HCT116 (cell line): ENCODE measurements around the gene AGPAT3. TPM values are rescaled to one million over a fixed set of nuclear protein-coding genes. Genes with fewer than 3 reads are reported as not detected.

Source experiments
- ATAC-seq: fragments of 200-7000 bp; cut with Tn5 transposase; 2 replicates; pipeline ENCODE4 v1.9.1; 2020; ENCODE audit warnings: mild to moderate bottlenecking, moderate library complexity
- BruUV-seq: library from RNA; stranded (reverse); fragments of 400-500 nt; replicated peaks from 2 replicates; lab custom pipeline; 2021; lab: Mats Ljungman, UMichigan
- CTCF ChIA-PET: fragments of 300-600 bp; sonication (Branson Sonifier 250); formaldehyde crosslinking; loops from one replicate; lab custom pipeline; 2021; ENCODE audit warnings: antibody characterized with exemption; lab: Charles Lee
- POLR2A ChIA-PET: fragments of 300-600, 350-600 bp; sonication (Branson Sonifier 250); formaldehyde crosslinking; loops from one replicate; lab custom pipeline; 2021; ENCODE audit warnings: antibody characterized with exemption; lab: Charles Lee
- RAD21 ChIA-PET, 2 experiments: fragments of 300-600 bp; sonication (Branson Sonifier 250); formaldehyde crosslinking; loops; one replicate each; lab custom pipeline; 2023; ENCODE audit warnings: low total read pairs in 2 of 2; ENCODE audit not compliant: uncharacterized antibody in 2 of 2, unreplicated experiment in 2 of 2, low non-redundant PET in 1 of 2; lab: Charles Lee
- DNase-seq: peaks from one replicate; pipeline ENCODE4 v3.0.0-alpha.2; 2010; ENCODE audit warnings: low read depth, low spot score
- H2AFZ ChIP-seq: fragments of 200-600 bp; shearing (Covaris generic), sonication (generic); 2 replicates; pipeline ENCODE4 v1.6.1; 2017; ENCODE audit warnings: low read depth, mixed run types, mixed read lengths, antibody characterized with exemption, low read length; ENCODE audit not compliant: poor library complexity, severe bottlenecking
- H3K27ac ChIP-seq: 2 replicates; pipeline ENCODE4 v1.5.1; 2012; ENCODE audit warnings: low read depth, low read length
- H3K27me3 ChIP-seq: fragments of 200-600 bp; sonication (generic); 2 replicates; pipeline ENCODE4 v1.6.1; 2016; ENCODE audit warnings: mixed run types, low read length, mixed read lengths; ENCODE audit not compliant: insufficient read depth
- H3K36me3 ChIP-seq, 2 experiments: fragments of 200-500 bp in 1 of 2; fragments of 200-600 bp in 1 of 2; sonication (Bioruptor generic) in 1 of 2; sonication (generic) in 1 of 2; 2 replicates each; pipeline versions ENCODE4 v1.5.1 to v1.6.1; 2014 to 2016; ENCODE audit warnings: low read length in 2 of 2, inconsistent platforms in 1 of 2, mixed read lengths in 1 of 2, mixed run types in 1 of 2; ENCODE audit not compliant: insufficient read depth in 2 of 2, control insufficient read depth in 1 of 2
- H3K4me1 ChIP-seq, 2 experiments: fragments of 200-600 bp in 1 of 2; sonication (generic) in 1 of 2; 2 replicates each; pipeline versions ENCODE4 v1.5.1 to v1.6.1; 2012 to 2017; ENCODE audit warnings: low read length in 2 of 2, inconsistent platforms in 1 of 2, mild to moderate bottlenecking in 1 of 2, mixed read lengths in 1 of 2, mixed run types in 1 of 2, moderate library complexity in 1 of 2; ENCODE audit not compliant: insufficient read depth in 2 of 2, control insufficient read depth in 1 of 2
- H3K4me2 ChIP-seq: fragments of 200-600 bp; sonication (generic); 2 replicates; pipeline ENCODE4 v1.6.1; 2017; ENCODE audit warnings: mixed run types, low read length, mixed read lengths
- H3K4me3 ChIP-seq, 2 experiments: fragments of 200-600 bp in 1 of 2; sonication (generic) in 1 of 2; replicated peaks in 1 of 2; 2 replicates each; pipeline ENCODE4 v1.5.1; 2011 to 2016; ENCODE audit warnings: low read length in 2 of 2, control low read depth in 1 of 2, low read depth in 1 of 2, mild to moderate bottlenecking in 1 of 2, mixed read lengths in 1 of 2, mixed run types in 1 of 2
- H3K79me2 ChIP-seq: fragments of 200-600 bp; sonication (generic); 2 replicates; pipeline ENCODE4 v1.6.1; 2017; ENCODE audit warnings: mild to moderate bottlenecking, mixed run types, low read length, moderate library complexity, mixed read lengths; ENCODE audit not compliant: insufficient read depth
- H3K9ac ChIP-seq: fragments of 200-600 bp; sonication (generic); 2 replicates; pipeline ENCODE4 v1.6.1; 2016; ENCODE audit warnings: low read length, mixed read lengths
- H3K9me2 ChIP-seq: fragments of 200-600 bp; sonication (generic), shearing (Covaris generic); 2 replicates; pipeline ENCODE4 v1.6.1; 2017; ENCODE audit warnings: mixed run types, mild to moderate bottlenecking, moderate library complexity; ENCODE audit not compliant: insufficient read depth
- H3K9me3 ChIP-seq, 2 experiments: fragments of 200-500 bp in 1 of 2; fragments of 200-600 bp in 1 of 2; sonication (Bioruptor generic) in 1 of 2; sonication (generic) in 1 of 2; 2 replicates each; pipeline ENCODE4 v1.6.1; 2014 to 2017; ENCODE audit warnings: low read length in 2 of 2, mixed read lengths in 2 of 2, inconsistent platforms in 1 of 2, low read depth in 1 of 2, mild to moderate bottlenecking in 1 of 2, mixed run types in 1 of 2, moderate library complexity in 1 of 2; ENCODE audit not compliant: control insufficient read depth in 1 of 2, insufficient read depth in 1 of 2
- H4K20me1 ChIP-seq: fragments of 200-600 bp; sonication (generic), shearing (Covaris generic); 2 replicates; pipeline ENCODE4 v1.6.1; 2017; ENCODE audit warnings: mixed run types, mild to moderate bottlenecking, moderate library complexity; ENCODE audit not compliant: insufficient read depth
- ELF1 ChIP-seq: IDR thresholded peaks from 2 replicates; pipeline ENCODE4 v1.6.1; 2012; ENCODE audit warnings: low read depth, borderline replicate concordance
- EZH2phosphoT487 ChIP-seq: fragments of 200-600 bp; IDR thresholded peaks from 2 replicates; pipeline ENCODE4 v1.6.1; 2018; ENCODE audit warnings: antibody characterized with exemption, borderline replicate concordance
- RAD21 ChIP-seq: IDR thresholded peaks from 2 replicates; pipeline ENCODE4 v1.6.1; 2012; ENCODE audit warnings: low read depth, mild to moderate bottlenecking
- SIN3A ChIP-seq: IDR thresholded peaks from 2 replicates; pipeline ENCODE4 v1.6.1; 2012; ENCODE audit warnings: low read depth
- TCF7L2 ChIP-seq: IDR thresholded peaks from 2 replicates; pipeline ENCODE4 v1.7.0; 2011; ENCODE audit warnings: borderline replicate concordance, inconsistent platforms; ENCODE audit not compliant: insufficient read depth, insufficient read length; ENCODE audit errors: extremely low read depth
- YY1 ChIP-seq: IDR thresholded peaks from 2 replicates; pipeline ENCODE4 v1.6.1; 2011; ENCODE audit warnings: low read length, low read depth, moderate library complexity, mild to moderate bottlenecking; ENCODE audit not compliant: insufficient replicate concordance; ENCODE audit errors: extremely low read depth
- intact Hi-C: fragments of 100-400 bp; cut with micrococcal nuclease; formaldehyde crosslinking; loops from 2 replicates; pipeline ENCODE4 v1.10.0; 2022
- total RNA-seq: library from RNA; stranded (reverse); gene quantifications from one replicate; pipeline ENCODE4 v1.2.1, GENCODE V29; 2021; ENCODE audit not compliant: unreplicated experiment
- TF ChIP-seq, protein P1 (sequence below), 3 experiments: fragments of 200-600 bp in 1 of 3; sonication (generic) in 1 of 3; IDR thresholded peaks in 2 of 3; conservative IDR thresholded peaks in 1 of 3; 2 replicates each; pipeline ENCODE4 v1.5.1; 2012 to 2017; ENCODE audit warnings: low read depth in 2 of 3, low read length in 2 of 3, antibody characterized with exemption in 1 of 3, borderline replicate concordance in 1 of 3, control low read depth in 1 of 3, mild to moderate bottlenecking in 1 of 3, mixed read lengths in 1 of 3, mixed run types in 1 of 3, moderate library complexity in 1 of 3; ENCODE audit not compliant: insufficient read depth in 1 of 3

Gene AGPAT3
- total RNA-seq, 1 experiment from 2014 or later = 54.1 TPM

DNA sequence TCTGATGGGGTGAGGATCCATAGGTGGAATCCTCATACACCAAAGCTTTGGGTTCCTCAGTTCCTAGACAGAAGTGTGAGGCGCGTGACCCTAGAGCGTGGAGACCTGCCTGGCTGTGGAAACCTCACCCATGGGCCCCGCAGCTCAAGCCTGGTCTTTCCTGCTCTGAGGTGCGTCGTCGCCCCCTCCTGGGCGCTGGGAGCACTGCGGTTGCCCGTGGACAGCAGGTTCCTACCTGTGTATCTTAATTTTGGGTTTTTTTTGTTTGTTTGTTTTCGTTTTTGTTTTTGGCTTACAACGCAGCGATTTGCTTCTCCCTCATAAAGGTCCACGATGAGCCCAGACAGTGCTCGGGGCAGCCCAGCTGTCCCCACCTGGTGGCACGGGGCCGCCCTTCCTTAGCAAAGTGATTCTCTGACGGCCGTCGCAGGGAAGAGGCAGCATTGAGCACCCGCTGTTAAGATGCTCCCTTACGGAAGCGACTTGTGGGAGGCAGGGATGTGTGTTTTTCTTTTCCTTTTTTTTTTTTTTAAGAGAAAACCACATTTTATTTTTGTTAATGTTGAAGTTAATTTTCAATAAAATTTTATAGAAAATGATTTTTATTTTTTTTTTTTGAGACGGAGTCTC is 110.6 kb downstream of the AGPAT3 start:
- Histone ChIP-seq H3K27ac (no peak overlapping the region; the same call in 1 of the 2 replicates), H3K9ac (no peak overlapping the region), H3K36me3 (no peaks in the 10 kb centered on the region), H3K9me2 (no peaks in the 10 kb centered on the region), H3K27me3 (no peaks in the 10 kb centered on the region), H2AFZ (no peak overlapping the region), H4K20me1 (no peaks in the 10 kb centered on the region), H3K9me3 (no peaks in the 10 kb centered on the region), H3K4me1 (no peaks in the 10 kb centered on the region; a peak in 1 of 4 replicates), H3K4me3 (no peak overlapping the region), H3K4me2 (no peak overlapping the region), H3K79me2 (no peaks in the 10 kb centered on the region)
- intact Hi-C loops = loop anchor here (1.0 kb wide), 1 partner anchor 165 kb away; no protein-coding TSS in a partner anchor
- ChIA-PET CTCF (interaction anchor here (0.6 to 1.3 kb wide), 7 partner anchors 12 to 167 kb away, joined by 3 to 7 read pairs (median 5); no protein-coding TSS in a partner anchor), POLR2A (no interaction called here), RAD21 (interaction anchor here in 1 of 2 experiments (1.0 kb wide), 1 partner anchor 165 kb away, joined by 3 read pairs; no protein-coding TSS in a partner anchor)
- DNase-seq (peak; percentile 27), ATAC-seq (peak; percentile 96)
- BruUV-seq = no TSS peak
- TF ChIP-seq SIN3A (no peak), EZH2phosphoT487 (no peak), ELF1 (no peak), RAD21 (peak; percentile 86)
- TF ChIP-seq, protein P1, sequence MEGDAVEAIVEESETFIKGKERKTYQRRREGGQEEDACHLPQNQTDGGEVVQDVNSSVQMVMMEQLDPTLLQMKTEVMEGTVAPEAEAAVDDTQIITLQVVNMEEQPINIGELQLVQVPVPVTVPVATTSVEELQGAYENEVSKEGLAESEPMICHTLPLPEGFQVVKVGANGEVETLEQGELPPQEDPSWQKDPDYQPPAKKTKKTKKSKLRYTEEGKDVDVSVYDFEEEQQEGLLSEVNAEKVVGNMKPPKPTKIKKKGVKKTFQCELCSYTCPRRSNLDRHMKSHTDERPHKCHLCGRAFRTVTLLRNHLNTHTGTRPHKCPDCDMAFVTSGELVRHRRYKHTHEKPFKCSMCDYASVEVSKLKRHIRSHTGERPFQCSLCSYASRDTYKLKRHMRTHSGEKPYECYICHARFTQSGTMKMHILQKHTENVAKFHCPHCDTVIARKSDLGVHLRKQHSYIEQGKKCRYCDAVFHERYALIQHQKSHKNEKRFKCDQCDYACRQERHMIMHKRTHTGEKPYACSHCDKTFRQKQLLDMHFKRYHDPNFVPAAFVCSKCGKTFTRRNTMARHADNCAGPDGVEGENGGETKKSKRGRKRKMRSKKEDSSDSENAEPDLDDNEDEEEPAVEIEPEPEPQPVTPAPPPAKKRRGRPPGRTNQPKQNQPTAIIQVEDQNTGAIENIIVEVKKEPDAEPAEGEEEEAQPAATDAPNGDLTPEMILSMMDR (IDR thresholded peaks at IDR 0.05 in 2 of 3, conservative IDR thresholded peaks at IDR 0.05 in 1 of 3; ENCODE audit: borderline replicate concordance in 1 of 3, insufficient read depth in 1 of 3, low read depth in 2 of 3, low read length in 2 of 3) = peak; percentile 82 to 96 (median 95)

DNA sequence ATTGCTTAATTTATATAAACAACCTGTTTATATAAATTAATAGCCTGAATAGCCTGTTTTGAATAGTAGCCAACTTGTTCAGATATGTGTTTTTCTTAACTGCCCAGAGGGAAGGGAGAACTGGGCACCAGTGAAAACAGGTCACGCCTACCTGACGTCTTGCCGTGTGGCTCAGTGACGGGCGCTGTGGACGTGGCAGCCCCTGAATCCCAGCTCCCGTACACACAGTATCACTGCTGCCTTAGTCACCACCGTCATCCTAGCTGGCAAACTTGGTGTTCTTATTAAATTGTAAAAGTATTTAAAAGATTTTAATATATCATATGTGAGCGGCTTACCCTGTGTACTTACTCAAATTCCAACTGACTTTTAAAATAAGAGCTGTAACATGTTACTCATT is 111.6 kb downstream of the AGPAT3 start:
- Histone ChIP-seq H4K20me1 (no peaks in the 10 kb centered on the region), H3K36me3 (no peaks in the 10 kb centered on the region; a peak in 1 of 4 replicates), H3K4me1 (no peaks in the 10 kb centered on the region; a peak in 1 of 4 replicates), H3K4me2 (no peak overlapping the region), H3K9me3 (no peaks in the 10 kb centered on the region), H3K4me3 (no peak overlapping the region), H3K27ac (no peak overlapping the region), H3K27me3 (no peaks in the 10 kb centered on the region), H2AFZ (no peak overlapping the region), H3K9me2 (no peaks in the 10 kb centered on the region), H3K79me2 (no peaks in the 10 kb centered on the region), H3K9ac (no peak overlapping the region)
- POLR2A ChIA-PET = no interaction called here
- no TSS peak for BruUV-seq
- no peak for DNase-seq
- intact Hi-C loops = no loop called here
- CTCF ChIA-PET = no interaction called here
- TF ChIP-seq, protein P1 (IDR thresholded peaks at IDR 0.05 in 2 of 3, conservative IDR thresholded peaks at IDR 0.05 in 1 of 3; ENCODE audit: borderline replicate concordance in 1 of 3, insufficient read depth in 1 of 3, low read depth in 2 of 3, low read length in 2 of 3) = no peak
- TF ChIP-seq TCF7L2 (no peak), EZH2phosphoT487 (no peak), YY1 (no peak), ELF1 (no peak)
- ATAC-seq = no peak
- RAD21 ChIA-PET = no interaction called here
